ENCODE data around the gene CFAP74. TPM values are rescaled to one million over a fixed set of nuclear protein-coding genes. Genes with fewer than 3 reads are reported as not detected.
"Not testable (repeated sequence)": the region's sequence is repeated elsewhere in the genome, so short reads cannot be mapped to it uniquely, and the experiment has no call there.

Gene CFAP74
- polyA plus RNA-seq, 1 experiment, result not detected

GRCh38 chr1:1890506-1891348 lies 112.9 kb downstream of the CFAP74 start, which contains the start of gene GNB1:
TSS of gene GNB1 (minus strand) at chr1:1891087. CDS start at chr1:1825453, 65,634 bp downstream.
- ChIA-PET POLR2A (interaction anchor here (0.5 to 1.3 kb wide), 2 partner anchors 11 to 18 kb away, joined by 3 to 4 read pairs; no protein-coding TSS in a partner anchor), CTCF (interaction anchor here (1.4 kb wide), 1 partner anchor 15 kb away, joined by 10 read pairs; no protein-coding TSS in a partner anchor)
- Histone ChIP-seq H3K27ac (ENCODE audit: low read depth, low read length) (peak within 1 kb of the TSS; percentile 68), H3K4me3 (ENCODE audit: low read depth, low read length) (peak within 1 kb of the TSS; percentile 78), H3K27me3 (ENCODE audit: control insufficient read depth, insufficient read depth, low read length) (no peaks in the 10 kb centered on the region), H3K9me3 (ENCODE audit: control insufficient read depth, insufficient read depth, low read length) (no peaks in the 10 kb centered on the region)
- DNase-seq (ENCODE audit: low read depth, low spot score), result peak; percentile 56
- TF ChIP-seq CTCF (IDR thresholded peaks at IDR 0.05; ENCODE audit: low read depth, low read length), result no peak

GRCh38 chr1:1889847-1890505 lies 113.6 kb downstream of the CFAP74 start:
- no peak for DNase-seq (ENCODE audit: low read depth, low spot score)
- POLR2A ChIA-PET, result no interaction called here
- no peaks in the 10 kb centered on the region for H3K9me3 ChIP-seq (ENCODE audit: control insufficient read depth, insufficient read depth, low read length)
- TF ChIP-seq CTCF (IDR thresholded peaks at IDR 0.05; ENCODE audit: low read depth, low read length), result no peak
- peak overlapping the region; percentile 78 for H3K4me3 ChIP-seq (ENCODE audit: low read depth, low read length)
- CTCF ChIA-PET, result no interaction called here
- peak overlapping the region; percentile 68 for H3K27ac ChIP-seq (ENCODE audit: low read depth, low read length)
- H3K27me3 ChIP-seq (ENCODE audit: control insufficient read depth, insufficient read depth, low read length), result no peaks in the 10 kb centered on the region

GRCh38 chr1:1889090-1889750 lies 114.4 kb downstream of the CFAP74 start:
- H3K27me3 ChIP-seq (ENCODE audit: control insufficient read depth, insufficient read depth, low read length), result no peaks in the 10 kb centered on the region
- no peaks in the 10 kb centered on the region for H3K9me3 ChIP-seq (ENCODE audit: control insufficient read depth, insufficient read depth, low read length)
- DNase-seq (ENCODE audit: low read depth, low spot score), result no peak
- no peak for TF ChIP-seq CTCF (IDR thresholded peaks at IDR 0.05; ENCODE audit: low read depth, low read length)
- POLR2A ChIA-PET, result no interaction called here
- no peak overlapping the region for H3K27ac ChIP-seq (ENCODE audit: low read depth, low read length)
- CTCF ChIA-PET, result interaction anchor here (0.9 kb wide), 1 partner anchor 22 kb away, joined by 3 read pairs; no protein-coding TSS in a partner anchor
- peak overlapping the region; percentile 78 for H3K4me3 ChIP-seq (ENCODE audit: low read depth, low read length)

- H3K27ac ChIP-seq (ENCODE audit: low read depth, low read length); H3K9me3 ChIP-seq (ENCODE audit: control insufficient read depth, insufficient read depth, low read length); H3K27me3 ChIP-seq (ENCODE audit: control insufficient read depth, insufficient read depth, low read length); H3K4me3 ChIP-seq (ENCODE audit: low read depth, low read length); DNase-seq (ENCODE audit: low read depth, low spot score): not testable (repeated sequence)
- ChIA-PET POLR2A (interaction anchor here (1.2 kb wide), 1 partner anchor 8 kb away, joined by 11 read pairs; no protein-coding TSS in a partner anchor), CTCF (interaction anchor here (0.6 to 0.9 kb wide), 3 partner anchors 9 to 258 kb away, joined by 4 to 5 read pairs (median 5); no protein-coding TSS in a partner anchor)
These were observed 119.7 kb downstream of the CFAP74 start for GRCh38 chr1:1883890-1884289.

Data from AG04450 (cell line).